Measurements from ENCODE around the gene MCU. TPM values are rescaled to one million over a fixed set of nuclear protein-coding genes. Genes with fewer than 3 reads are reported as not detected.

The MCU gene
- total RNA-seq, 1 experiment from 2014 or later, result 11.1 TPM

DNA sequence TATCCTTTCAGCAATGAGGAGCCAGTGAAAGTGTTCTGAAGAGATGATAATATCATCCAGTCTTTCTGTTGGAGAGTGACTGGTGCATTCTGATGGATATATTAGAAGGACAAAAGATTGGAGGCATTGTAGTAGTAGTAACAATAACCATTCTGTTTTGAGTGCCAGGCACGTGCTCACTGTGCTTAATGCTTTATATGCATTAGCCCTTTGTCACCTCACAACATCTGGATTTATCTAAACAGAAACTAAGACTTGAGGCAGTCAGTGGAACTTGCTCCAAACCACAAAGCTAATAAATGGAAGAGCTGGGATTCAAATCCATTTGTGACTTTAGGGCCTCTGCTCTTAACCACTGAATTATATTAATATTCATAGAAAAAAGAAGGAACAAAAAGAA, 117.1 kb downstream of the MCU start:
- in situ Hi-C loops (cut with HindIII; ENCODE audit: low pct_unique_long_range_greater_than_20kb, low sequenced_read_pairs), result no loop called here
- no peak for DNase-seq (ENCODE audit: low read depth, low spot score)

DNA sequence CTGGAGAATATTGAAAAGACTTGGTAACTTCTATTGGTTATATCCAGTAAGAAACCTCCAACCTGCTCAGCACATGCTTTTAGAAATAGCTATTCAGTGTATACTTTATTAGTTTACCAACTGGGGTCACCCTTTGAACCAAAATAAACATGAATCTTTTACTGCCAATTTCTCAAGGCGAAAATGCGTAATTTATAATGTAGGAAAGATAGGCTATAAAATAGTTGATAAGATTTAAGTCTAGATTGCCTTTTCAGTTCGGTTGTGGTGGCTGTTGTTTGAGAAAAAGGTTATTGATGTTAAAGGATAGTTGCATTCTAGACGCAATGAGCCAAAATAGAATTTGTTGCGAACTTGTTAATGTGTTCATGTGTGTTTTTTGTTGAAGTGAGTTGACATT, 119.0 kb downstream of the MCU start:
- in situ Hi-C loops (cut with HindIII; ENCODE audit: low pct_unique_long_range_greater_than_20kb, low sequenced_read_pairs), result no loop called here
- DNase-seq (ENCODE audit: low read depth, low spot score), result no peak

- DNase-seq (ENCODE audit: low read depth, low spot score), result no peak
- in situ Hi-C loops (cut with HindIII; ENCODE audit: low pct_unique_long_range_greater_than_20kb, low sequenced_read_pairs), result no loop called here
These were observed 120.4 kb downstream of the MCU start for GRCh38 chr10:72812415-72812752.

GRCh38 chr10:72812753-72813430, 120.9 kb downstream of the MCU start:
- DNase-seq (ENCODE audit: low read depth, low spot score), result no peak
- in situ Hi-C loops (cut with HindIII; ENCODE audit: low pct_unique_long_range_greater_than_20kb, low sequenced_read_pairs), result no loop called here

DNA sequence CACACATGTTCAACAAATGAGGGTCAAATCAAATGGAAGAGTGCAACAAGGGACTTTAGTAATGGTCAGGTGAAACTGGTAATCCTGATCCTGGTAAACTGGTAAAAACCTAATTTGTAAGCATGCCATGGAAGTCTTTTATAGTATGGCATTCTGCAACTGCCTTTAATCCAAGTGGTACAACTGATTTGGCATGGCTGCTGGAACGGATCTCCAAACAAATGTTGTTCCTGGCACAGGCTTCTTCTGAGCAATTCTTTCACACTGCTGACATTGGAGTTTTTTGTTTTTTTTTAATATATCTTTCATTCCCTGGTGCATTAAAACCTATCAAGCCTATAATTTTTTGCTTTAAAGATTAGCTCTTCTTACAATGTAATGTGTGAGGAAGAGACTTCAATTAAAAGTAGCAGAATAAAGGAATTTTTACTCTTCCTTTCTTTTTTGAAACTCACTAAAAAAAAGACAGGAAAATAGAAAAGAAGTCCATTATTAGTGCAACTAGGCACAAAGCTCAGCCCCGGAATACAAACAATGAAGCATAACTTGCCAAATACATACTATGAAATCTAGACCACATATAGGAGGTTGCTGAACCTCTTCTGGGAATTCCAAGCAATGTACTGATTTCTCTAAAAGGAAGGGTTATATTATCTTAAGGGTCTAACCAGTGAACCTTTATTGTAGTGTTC, 122.3 kb downstream of the MCU start:
- DNase-seq (ENCODE audit: low read depth, low spot score), result no peak
- in situ Hi-C loops (cut with HindIII; ENCODE audit: low pct_unique_long_range_greater_than_20kb, low sequenced_read_pairs), result no loop called here

GRCh38 chr10:72816565-72816964, 124.6 kb downstream of the MCU start:
- no peak for DNase-seq (ENCODE audit: low read depth, low spot score)
- in situ Hi-C loops (cut with HindIII; ENCODE audit: low pct_unique_long_range_greater_than_20kb, low sequenced_read_pairs), result no loop called here

DNA sequence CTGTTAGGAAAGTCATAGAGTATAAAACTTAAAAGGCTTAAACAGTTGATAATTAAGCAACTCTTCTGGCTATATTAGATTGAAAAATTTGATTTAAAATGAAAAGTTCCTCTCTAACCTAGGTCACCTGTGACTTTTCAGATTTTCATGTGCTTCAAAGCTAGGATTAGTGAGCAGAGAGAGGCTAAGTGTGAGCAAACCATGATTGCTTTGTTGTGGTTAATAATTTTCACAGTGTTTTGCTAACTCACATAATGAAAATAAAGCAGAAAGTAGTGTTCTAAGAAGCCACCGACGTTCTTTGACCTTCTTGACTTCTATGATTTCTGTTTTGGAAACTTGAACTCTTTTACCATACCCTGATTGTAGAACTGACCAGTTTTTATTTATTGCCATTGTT, 126.1 kb downstream of the MCU start:
- DNase-seq (ENCODE audit: low read depth, low spot score), result no peak
- in situ Hi-C loops (cut with HindIII; ENCODE audit: low pct_unique_long_range_greater_than_20kb, low sequenced_read_pairs), result no loop called here

- in situ Hi-C loops (cut with HindIII; ENCODE audit: low pct_unique_long_range_greater_than_20kb, low sequenced_read_pairs), result no loop called here
- no peak for DNase-seq (ENCODE audit: low read depth, low spot score)
These were observed 127.1 kb downstream of the MCU start for GRCh38 chr10:72819053-72819452.

- no peak for DNase-seq (ENCODE audit: low read depth, low spot score)
- in situ Hi-C loops (cut with HindIII; ENCODE audit: low pct_unique_long_range_greater_than_20kb, low sequenced_read_pairs), result no loop called here
These were observed 129.7 kb downstream of the MCU start for GRCh38 chr10:72821606-72822005.

GRCh38 chr10:72822342-72822986, 130.5 kb downstream of the MCU start:
- no peak for DNase-seq (ENCODE audit: low read depth, low spot score)
- in situ Hi-C loops (cut with HindIII; ENCODE audit: low pct_unique_long_range_greater_than_20kb, low sequenced_read_pairs), result no loop called here

GRCh38 chr10:72825163-72825562, 133.2 kb downstream of the MCU start:
- no peak for DNase-seq (ENCODE audit: low read depth, low spot score)
- in situ Hi-C loops (cut with HindIII; ENCODE audit: low pct_unique_long_range_greater_than_20kb, low sequenced_read_pairs), result no loop called here

DNA sequence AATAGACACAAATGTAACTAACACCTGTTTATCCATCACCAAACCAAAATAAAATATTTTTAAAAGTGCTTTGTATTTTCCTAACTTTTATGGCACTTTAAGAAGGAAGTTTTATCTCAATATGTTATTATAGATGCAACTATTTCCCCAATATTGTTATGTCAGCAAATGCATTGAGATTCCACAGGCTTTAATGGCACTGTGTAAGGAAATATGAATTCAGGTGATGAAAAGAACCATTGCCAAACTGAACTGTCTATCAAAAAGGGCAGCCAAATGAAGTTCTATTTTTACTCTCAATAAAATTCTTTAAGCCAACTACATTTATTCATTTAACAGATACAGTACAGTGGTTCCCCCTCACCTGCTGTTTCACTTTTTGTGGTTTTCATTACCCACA, 134.4 kb downstream of the MCU start:
- DNase-seq (ENCODE audit: low read depth, low spot score), result no peak
- in situ Hi-C loops (cut with HindIII; ENCODE audit: low pct_unique_long_range_greater_than_20kb, low sequenced_read_pairs), result no loop called here

DNA sequence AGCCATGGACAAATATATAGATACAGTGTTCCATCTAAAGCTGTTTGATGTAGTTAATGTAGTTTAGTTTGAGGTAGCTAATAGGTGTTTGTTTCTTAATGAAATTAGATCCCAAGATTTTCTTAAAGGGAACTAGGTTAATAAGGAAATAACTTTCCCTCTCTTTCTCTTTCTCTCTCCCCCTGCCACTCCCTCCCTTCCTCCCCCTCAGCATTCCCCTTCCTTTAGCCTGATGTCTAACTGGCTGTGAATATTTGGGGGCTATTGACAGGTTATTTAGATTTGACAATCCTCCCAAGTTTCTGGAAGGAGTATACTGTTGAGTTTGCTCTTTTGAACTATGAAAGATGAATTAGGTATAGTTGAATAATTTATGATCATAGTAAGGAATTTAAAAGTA, 136.4 kb downstream of the MCU start:
- in situ Hi-C loops (cut with HindIII; ENCODE audit: low pct_unique_long_range_greater_than_20kb, low sequenced_read_pairs), result no loop called here
- DNase-seq (ENCODE audit: low read depth, low spot score), result no peak

DNA sequence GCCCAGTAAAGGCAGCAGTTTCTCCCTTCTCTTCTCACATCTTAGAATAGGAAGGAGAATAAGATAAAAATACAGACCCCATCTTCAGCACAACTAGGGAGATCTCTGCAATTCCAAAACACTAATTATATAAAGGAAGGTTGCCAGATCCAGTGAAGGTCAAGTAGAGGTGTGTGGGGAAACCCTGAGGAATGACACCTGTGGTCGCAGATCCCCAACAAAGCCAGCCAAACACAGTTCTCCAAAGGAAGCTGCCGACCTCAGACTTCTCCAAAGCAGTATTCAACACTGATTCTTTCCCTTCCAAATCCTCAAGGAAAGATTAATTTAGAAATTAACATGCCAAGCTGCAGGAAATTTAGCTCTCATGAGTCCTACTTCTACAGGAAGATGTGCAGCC, 138.7 kb downstream of the MCU start:
- in situ Hi-C loops (cut with HindIII; ENCODE audit: low pct_unique_long_range_greater_than_20kb, low sequenced_read_pairs), result no loop called here
- DNase-seq (ENCODE audit: low read depth, low spot score), result no peak

GRCh38 chr10:72831696-72832409, 139.9 kb downstream of the MCU start:
- in situ Hi-C loops (cut with HindIII; ENCODE audit: low pct_unique_long_range_greater_than_20kb, low sequenced_read_pairs), result no loop called here
- no peak for DNase-seq (ENCODE audit: low read depth, low spot score)

GRCh38 chr10:72832701-72833100, 140.8 kb downstream of the MCU start:
- DNase-seq (ENCODE audit: low read depth, low spot score), result no peak
- in situ Hi-C loops (cut with HindIII; ENCODE audit: low pct_unique_long_range_greater_than_20kb, low sequenced_read_pairs), result no loop called here

DNA sequence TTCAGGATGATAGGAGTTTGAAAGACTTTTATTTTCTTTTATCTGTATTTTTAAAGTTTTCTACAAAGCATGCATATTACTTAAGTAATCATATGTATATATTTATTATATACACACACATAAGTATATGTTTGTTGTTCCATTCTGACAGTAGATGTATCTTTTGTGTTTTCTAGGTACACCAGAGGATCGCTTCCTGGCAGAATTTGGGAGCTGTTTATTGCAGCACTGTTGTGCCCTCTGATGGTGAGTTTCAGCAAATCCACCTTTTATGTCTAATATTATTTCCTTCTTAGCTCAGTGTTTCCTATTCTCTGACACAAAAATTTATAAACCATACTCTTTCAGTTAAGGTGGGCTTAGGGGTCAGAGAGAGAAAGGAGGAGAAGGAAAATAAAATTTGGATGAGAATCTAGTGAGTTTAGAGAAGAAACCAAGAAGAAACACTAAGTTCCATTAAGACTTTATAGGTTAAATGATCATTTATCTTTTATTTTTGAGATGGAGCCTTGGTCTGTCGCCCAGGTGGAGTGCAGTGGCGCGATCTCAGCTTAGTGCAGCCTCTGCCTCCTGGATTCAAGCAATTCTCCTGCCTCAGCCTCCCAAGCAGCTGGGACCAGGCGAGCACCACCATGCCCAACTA, 142.4 kb downstream of the MCU start:
- in situ Hi-C loops (cut with HindIII; ENCODE audit: low pct_unique_long_range_greater_than_20kb, low sequenced_read_pairs), result no loop called here
- peak; percentile 68 for DNase-seq (ENCODE audit: low read depth, low spot score)

DNA sequence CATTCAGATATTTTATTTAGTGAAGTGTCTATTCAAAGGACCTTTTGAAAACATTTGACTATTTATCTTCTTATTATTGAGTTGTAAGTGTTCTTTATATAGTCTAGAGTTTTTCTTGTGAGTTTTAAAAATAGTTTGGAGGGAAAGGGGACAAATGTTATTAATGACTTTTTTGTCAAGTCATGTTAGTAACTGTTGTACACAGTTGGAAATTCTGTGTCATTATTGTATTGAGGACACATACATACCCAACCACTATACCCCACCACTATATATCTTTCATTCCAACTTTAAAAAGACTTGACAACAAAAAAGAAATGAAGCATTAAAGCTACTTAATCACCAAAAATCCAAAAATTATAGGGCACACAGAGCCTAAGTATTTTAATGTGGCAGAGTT, 148.4 kb downstream of the MCU start:
- DNase-seq (ENCODE audit: low read depth, low spot score), result no peak
- in situ Hi-C loops (cut with HindIII; ENCODE audit: low pct_unique_long_range_greater_than_20kb, low sequenced_read_pairs), result no loop called here
